SK-N-MC (cell line): Measurements from ENCODE around the gene PARD3B.

Experiments
- EZH2 ChIP-seq: fragments of 200-600 bp; sonication (generic); IDR thresholded peaks from one replicate; pipeline ENCODE4 v1.6.1; 2017; ENCODE audit warnings: antibody characterized with exemption
- POLR2AphosphoS5 ChIP-seq: IDR thresholded peaks from 2 replicates; pipeline ENCODE4 v1.6.1; 2012; ENCODE audit warnings: mild to moderate bottlenecking, low read depth, low read length, borderline replicate concordance

GRCh38 chr2:204945376-204945775, 400.1 kb downstream of the PARD3B start:
- TF ChIP-seq POLR2AphosphoS5 (no peak), EZH2 (no peak)
